ENCODE data around the gene APOBEC3B.
A peak's percentile ranks its signal among the peaks of the same experiment; 100 is the strongest.
"Not testable (repeated sequence)": the region's sequence is repeated elsewhere in the genome, so short reads cannot be mapped to it uniquely, and the experiment has no call there.

APOBEC3B gene

GRCh38 chr22:38981005-38981991 lies 849 bp upstream of the APOBEC3B start:
- Histone ChIP-seq H3K9me3 (ENCODE audit: severe bottlenecking) (no peaks in the 10 kb centered on the region), H3K4me3 (ENCODE audit: low read depth, low read length) (no peak overlapping the region), H3K27ac (no peak overlapping the region), H3K36me3 (no peaks in the 10 kb centered on the region), H3K27me3 (ENCODE audit: insufficient read depth, low read depth, severe bottlenecking) (no peaks in the 10 kb centered on the region)
- DNase-seq: no peak
- TF ChIP-seq, protein P1, sequence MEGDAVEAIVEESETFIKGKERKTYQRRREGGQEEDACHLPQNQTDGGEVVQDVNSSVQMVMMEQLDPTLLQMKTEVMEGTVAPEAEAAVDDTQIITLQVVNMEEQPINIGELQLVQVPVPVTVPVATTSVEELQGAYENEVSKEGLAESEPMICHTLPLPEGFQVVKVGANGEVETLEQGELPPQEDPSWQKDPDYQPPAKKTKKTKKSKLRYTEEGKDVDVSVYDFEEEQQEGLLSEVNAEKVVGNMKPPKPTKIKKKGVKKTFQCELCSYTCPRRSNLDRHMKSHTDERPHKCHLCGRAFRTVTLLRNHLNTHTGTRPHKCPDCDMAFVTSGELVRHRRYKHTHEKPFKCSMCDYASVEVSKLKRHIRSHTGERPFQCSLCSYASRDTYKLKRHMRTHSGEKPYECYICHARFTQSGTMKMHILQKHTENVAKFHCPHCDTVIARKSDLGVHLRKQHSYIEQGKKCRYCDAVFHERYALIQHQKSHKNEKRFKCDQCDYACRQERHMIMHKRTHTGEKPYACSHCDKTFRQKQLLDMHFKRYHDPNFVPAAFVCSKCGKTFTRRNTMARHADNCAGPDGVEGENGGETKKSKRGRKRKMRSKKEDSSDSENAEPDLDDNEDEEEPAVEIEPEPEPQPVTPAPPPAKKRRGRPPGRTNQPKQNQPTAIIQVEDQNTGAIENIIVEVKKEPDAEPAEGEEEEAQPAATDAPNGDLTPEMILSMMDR (IDR thresholded peaks at IDR 0.05; ENCODE audit: low read depth, low read length): peak; percentile 27; the same call in 1 of the 2 replicates

- Histone ChIP-seq H3K9me3 (ENCODE audit: severe bottlenecking) (no peaks in the 10 kb centered on the region), H3K27ac (no peak overlapping the region), H3K36me3 (no peaks in the 10 kb centered on the region), H3K4me3 (ENCODE audit: low read depth, low read length) (no peak overlapping the region), H3K27me3 (ENCODE audit: insufficient read depth, low read depth, severe bottlenecking) (no peaks in the 10 kb centered on the region)
- DNase-seq: no peak
- TF ChIP-seq, protein P1 (IDR thresholded peaks at IDR 0.05; ENCODE audit: low read depth, low read length): no peak
Measured at GRCh38 chr22:38984224-38984623, 2.1 kb downstream of the APOBEC3B start.

GRCh38 chr22:38984784-38985757 lies 2.9 kb downstream of the APOBEC3B start:
- H3K27me3 ChIP-seq (ENCODE audit: insufficient read depth, low read depth, severe bottlenecking); H3K9me3 ChIP-seq (ENCODE audit: severe bottlenecking); DNase-seq; H3K27ac ChIP-seq; H3K4me3 ChIP-seq (ENCODE audit: low read depth, low read length); H3K36me3 ChIP-seq: not testable (repeated sequence)

DNA sequence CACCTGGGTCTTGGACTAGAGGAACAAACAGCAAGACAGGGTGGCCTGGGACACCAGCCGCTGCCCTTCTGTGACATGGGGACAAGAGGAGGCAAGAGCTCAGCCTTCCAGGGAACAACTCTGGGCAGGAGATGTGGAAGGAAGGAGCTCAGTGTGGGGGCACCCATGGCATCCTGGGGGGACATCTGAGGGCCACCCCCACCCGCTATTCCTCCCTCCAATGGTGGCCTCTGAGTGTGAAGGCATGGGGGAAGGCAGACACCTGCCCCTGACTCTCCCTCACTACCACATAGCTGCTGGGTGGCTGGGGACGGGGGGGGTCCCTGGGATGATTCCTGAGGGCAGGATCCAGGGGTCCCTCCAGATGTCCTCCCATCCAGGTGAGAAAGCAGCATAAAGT lies 4.5 kb downstream of the APOBEC3B start:
- no peak overlapping the region for H3K4me3 ChIP-seq (ENCODE audit: low read depth, low read length)
- TF ChIP-seq, protein P1 (IDR thresholded peaks at IDR 0.05; ENCODE audit: low read depth, low read length): no peak

GRCh38 chr22:38987171-38987895 lies 5.2 kb downstream of the APOBEC3B start:
- H3K27me3 ChIP-seq (ENCODE audit: insufficient read depth, low read depth, severe bottlenecking): no peaks in the 10 kb centered on the region
- TF ChIP-seq, protein P1 (IDR thresholded peaks at IDR 0.05; ENCODE audit: low read depth, low read length): no peak
- H3K36me3 ChIP-seq: no peaks in the 10 kb centered on the region
- no peaks in the 10 kb centered on the region for H3K9me3 ChIP-seq (ENCODE audit: severe bottlenecking)
- DNase-seq: no peak
- no peak overlapping the region for H3K4me3 ChIP-seq (ENCODE audit: low read depth, low read length)
- H3K27ac ChIP-seq: no peak overlapping the region

More for the DNA sequence above, 4.5 kb downstream of the APOBEC3B start:
- Histone ChIP-seq H3K27ac (no peak overlapping the region), H3K36me3 (no peaks in the 10 kb centered on the region), H3K9me3 (ENCODE audit: severe bottlenecking) (no peaks in the 10 kb centered on the region), H3K27me3 (ENCODE audit: insufficient read depth, low read depth, severe bottlenecking) (no peaks in the 10 kb centered on the region)
- no peak for DNase-seq
